ENCODE measurements around the gene CFDP1.

DNA sequence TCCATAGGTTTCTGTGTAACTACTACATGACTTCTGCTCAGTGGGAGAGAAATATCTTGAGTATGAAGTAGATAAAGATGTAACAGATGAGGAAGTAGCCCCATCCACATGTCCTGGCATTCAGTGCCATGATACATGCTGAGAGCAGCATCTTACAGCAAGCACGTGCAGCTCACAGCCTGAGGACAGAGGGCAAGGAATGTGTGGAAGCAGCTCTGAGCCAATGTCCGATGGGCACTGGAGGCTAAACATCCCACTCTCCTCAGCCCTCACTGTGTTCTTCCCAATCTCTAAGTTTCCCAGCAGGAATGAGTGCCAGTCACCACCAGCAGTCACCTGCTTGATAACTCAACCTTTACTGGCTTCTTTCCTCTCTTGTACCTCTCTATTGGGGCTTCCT, 40.4 kb downstream of the CFDP1 start:
- no peak for TF ChIP-seq CTCF (conservative IDR thresholded peaks at IDR 0.05; ENCODE audit: low read depth, low read length)
- no peak for TF ChIP-seq EZH2phosphoT487 (IDR thresholded peaks at IDR 0.05; ENCODE audit: borderline replicate concordance, low read length)
- TF ChIP-seq EZH2 (IDR thresholded peaks at IDR 0.05; ENCODE audit: low read length, unreplicated experiment), result no peak

Data from PC-3 (cell line).